ENCODE results near the gene AP2B1.

- TF ChIP-seq TARDBP (IDR thresholded peaks at IDR 0.05) (no peak), CTCF (IDR thresholded peaks at IDR 0.05 in 2 of 3, conservative IDR thresholded peaks at IDR 0.05 in 1 of 3; ENCODE audit: insufficient read depth in 2 of 3, low read depth in 1 of 3, low read length in 3 of 3) (no peak), TAF1 (IDR thresholded peaks at IDR 0.05; ENCODE audit: control insufficient read depth, extremely low read depth, insufficient read depth, low read length, severe bottlenecking) (no peak), EZH2 (IDR thresholded peaks at IDR 0.05; ENCODE audit: borderline replicate concordance, low read depth, low read length) (no peak), DPF2 (IDR thresholded peaks at IDR 0.05) (no peak), ASH1L (IDR thresholded peaks at IDR 0.05; ENCODE audit: borderline replicate concordance, low read depth, partially characterized antibody) (no peak), SIN3A (IDR thresholded peaks at IDR 0.05; ENCODE audit: borderline replicate concordance in 2 of 2, control insufficient read depth in 1 of 2, low read depth in 2 of 2, low read length in 2 of 2) (no peak), ZBTB8A (IDR thresholded peaks at IDR 0.05; ENCODE audit: partially characterized antibody) (no peak), PHF8 (IDR thresholded peaks at IDR 0.05; ENCODE audit: borderline replicate concordance, low read length) (no peak), POLR2A (conservative IDR thresholded peaks at IDR 0.05) (no peak), MTA3 (IDR thresholded peaks at IDR 0.05; ENCODE audit: borderline replicate concordance) (no peak)
- TF ChIP-seq, protein P1, sequence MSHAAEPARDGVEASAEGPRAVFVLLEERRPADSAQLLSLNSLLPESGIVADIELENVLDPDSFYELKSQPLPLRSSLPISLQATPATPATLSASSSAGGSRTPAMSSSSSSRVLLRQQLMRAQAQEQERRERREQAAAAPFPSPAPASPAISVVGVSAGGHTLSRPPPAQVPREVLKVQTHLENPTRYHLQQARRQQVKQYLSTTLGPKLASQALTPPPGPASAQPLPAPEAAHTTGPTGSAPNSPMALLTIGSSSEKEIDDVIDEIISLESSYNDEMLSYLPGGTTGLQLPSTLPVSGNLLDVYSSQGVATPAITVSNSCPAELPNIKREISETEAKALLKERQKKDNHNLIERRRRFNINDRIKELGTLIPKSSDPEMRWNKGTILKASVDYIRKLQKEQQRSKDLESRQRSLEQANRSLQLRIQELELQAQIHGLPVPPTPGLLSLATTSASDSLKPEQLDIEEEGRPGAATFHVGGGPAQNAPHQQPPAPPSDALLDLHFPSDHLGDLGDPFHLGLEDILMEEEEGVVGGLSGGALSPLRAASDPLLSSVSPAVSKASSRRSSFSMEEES (CRISPR knock-in tag; IDR thresholded peaks at IDR 0.05): no peak
Observed at GRCh38 chr17:35557353-35557752, 29.8 kb upstream of the AP2B1 start.

All from K562 (cell line).